Breast epithelium (tissue), 3 donors: ENCODE results near the gene AHDC1.

Experiments used
- POLR2A ChIP-seq: fragments of 450-650 bp; IDR thresholded peaks from one replicate; pipeline ENCODE4 v1.6.1; 2016; ENCODE audit warnings: antibody characterized with exemption, mild to moderate bottlenecking, moderate library complexity
- TF ChIP-seq, protein P1 (sequence below), 3 donors: fragments of 450-650 bp; IDR thresholded peaks; one replicate each; pipeline ENCODE4 v1.5.1; 2016 to 2017; ENCODE audit warnings: antibody characterized with exemption in 3 of 3, mild to moderate bottlenecking in 3 of 3, moderate library complexity in 3 of 3

DNA sequence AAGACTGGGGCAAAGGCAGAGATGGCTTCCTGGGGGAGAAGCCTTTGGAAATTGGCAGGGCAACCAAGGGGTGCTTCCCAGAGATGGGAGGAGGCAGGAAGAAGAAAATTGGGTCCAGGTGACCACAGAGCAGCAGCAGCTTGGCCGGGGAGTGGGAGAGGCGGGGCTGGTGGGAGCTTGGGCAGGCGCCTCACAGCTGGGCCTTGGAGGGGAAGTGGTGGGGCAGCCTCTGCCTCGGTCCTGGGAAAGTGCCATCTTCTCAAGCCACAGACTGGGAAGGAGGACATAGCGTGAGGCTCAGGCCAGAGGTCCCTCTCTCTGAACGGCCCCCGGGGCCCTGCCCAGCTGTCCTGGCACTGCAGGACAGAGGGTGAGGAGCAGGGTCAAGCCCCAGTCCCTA is 90.0 kb downstream of the AHDC1 start:
- TF ChIP-seq, protein P1, sequence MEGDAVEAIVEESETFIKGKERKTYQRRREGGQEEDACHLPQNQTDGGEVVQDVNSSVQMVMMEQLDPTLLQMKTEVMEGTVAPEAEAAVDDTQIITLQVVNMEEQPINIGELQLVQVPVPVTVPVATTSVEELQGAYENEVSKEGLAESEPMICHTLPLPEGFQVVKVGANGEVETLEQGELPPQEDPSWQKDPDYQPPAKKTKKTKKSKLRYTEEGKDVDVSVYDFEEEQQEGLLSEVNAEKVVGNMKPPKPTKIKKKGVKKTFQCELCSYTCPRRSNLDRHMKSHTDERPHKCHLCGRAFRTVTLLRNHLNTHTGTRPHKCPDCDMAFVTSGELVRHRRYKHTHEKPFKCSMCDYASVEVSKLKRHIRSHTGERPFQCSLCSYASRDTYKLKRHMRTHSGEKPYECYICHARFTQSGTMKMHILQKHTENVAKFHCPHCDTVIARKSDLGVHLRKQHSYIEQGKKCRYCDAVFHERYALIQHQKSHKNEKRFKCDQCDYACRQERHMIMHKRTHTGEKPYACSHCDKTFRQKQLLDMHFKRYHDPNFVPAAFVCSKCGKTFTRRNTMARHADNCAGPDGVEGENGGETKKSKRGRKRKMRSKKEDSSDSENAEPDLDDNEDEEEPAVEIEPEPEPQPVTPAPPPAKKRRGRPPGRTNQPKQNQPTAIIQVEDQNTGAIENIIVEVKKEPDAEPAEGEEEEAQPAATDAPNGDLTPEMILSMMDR (IDR thresholded peaks at IDR 0.05) = no peak
- TF ChIP-seq POLR2A = no peak
